HUES64 (cell line): Measurements from ENCODE around the gene HIRIP3.

Experiments
- H3K27ac ChIP-seq: 2 replicates; pipeline ENCODE4 v1.7.0; 2013; ENCODE audit warnings: low read depth, low read length, inconsistent platforms
- H3K27me3 ChIP-seq: 2 replicates; pipeline ENCODE4 v1.6.1; 2013; ENCODE audit warnings: mild to moderate bottlenecking, low read length; ENCODE audit not compliant: insufficient read depth
- H3K36me3 ChIP-seq: 2 replicates; pipeline ENCODE4 v1.6.1; 2013; ENCODE audit warnings: mild to moderate bottlenecking, low read length; ENCODE audit not compliant: insufficient read depth
- H3K4me1 ChIP-seq: 2 replicates; pipeline ENCODE4 v1.6.1; 2013; ENCODE audit warnings: mild to moderate bottlenecking, low read length, moderate library complexity; ENCODE audit not compliant: insufficient read depth
- H3K4me3 ChIP-seq: 2 replicates; pipeline ENCODE4 v1.5.1; 2013; ENCODE audit warnings: mild to moderate bottlenecking, low read length, moderate library complexity
- H3K9ac ChIP-seq: 2 replicates; pipeline ENCODE4 v1.6.1; 2013; ENCODE audit warnings: mild to moderate bottlenecking, low read depth, low read length
- H3K9me3 ChIP-seq: 2 replicates; pipeline ENCODE4 v1.6.1; 2013; ENCODE audit warnings: low read depth, low read length; ENCODE audit not compliant: insufficient read depth
- WGBS: fragments of 150-250, 120-280 bp; methylation state at CpG from one replicate; pipeline ENCODE4 v1.1.7; 2013; ENCODE audit warnings: missing lambda C conversion rate; 5-methylcytosine and 5-hydroxymethylcytosine counted together

The HIRIP3 gene

DNA sequence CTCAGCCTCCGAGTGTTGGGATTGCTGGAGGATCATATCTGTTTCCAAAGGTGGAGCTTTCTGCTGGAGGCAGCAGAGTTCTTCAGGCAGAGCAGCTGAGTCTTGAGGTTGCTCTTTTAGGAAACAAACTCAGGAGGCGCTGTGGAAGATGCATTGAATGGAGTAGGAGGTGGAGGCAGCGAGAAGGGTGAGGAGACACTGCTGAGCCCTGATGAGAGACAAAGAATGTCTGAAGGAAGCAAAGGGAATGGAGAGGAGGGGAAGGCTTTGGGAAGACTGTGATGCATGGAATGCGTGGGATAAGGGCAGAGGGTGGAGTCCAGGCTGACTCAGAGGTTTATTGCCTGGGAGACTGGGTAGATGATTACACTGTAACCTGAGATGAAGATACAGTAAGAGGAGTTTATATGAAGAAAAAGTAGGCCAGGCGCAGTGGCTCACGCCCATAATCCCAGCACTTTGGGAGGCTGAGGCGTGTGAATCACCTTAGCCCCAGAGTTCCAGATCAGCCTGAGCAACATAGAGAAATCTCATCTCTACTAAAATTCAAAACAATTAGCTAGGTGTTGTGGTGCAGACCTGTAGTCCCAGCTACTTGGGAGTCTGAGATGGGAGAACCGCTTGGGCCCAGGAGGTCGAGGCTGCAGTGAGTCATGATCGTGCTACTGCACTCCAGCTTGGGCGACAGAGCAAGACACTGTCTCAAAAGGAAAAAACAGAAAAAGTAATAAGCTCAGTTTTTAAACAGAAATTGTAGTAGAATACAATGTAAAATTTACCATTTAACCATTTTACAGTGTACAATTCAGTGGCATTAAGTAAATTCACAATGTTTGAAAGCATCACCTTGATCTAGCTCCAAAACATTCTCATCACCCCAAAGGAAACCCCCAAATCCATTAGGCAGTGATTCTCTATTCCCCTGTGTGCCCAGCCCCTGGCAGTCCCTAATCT, 51.3 kb downstream of the HIRIP3 start:
- Histone ChIP-seq H3K9ac (no peak overlapping the region), H3K27ac (peak overlapping the region; percentile 71), H3K4me1 (peaks cover 7% of the 10 kb centered on the region; the same call in 1 of the 2 replicates), H3K9me3 (no peaks in the 10 kb centered on the region), H3K27me3 (no peaks in the 10 kb centered on the region), H3K4me3 (no peak overlapping the region), H3K36me3 (no peaks in the 10 kb centered on the region)
- WGBS, result 57% methylated on average over 11 of the region's 11 CpGs
